GM23248 (cell line): ENCODE measurements around the gene LAMA1.

ENCODE experiments used
- EZH2 ChIP-seq: fragments of 200-600 bp; sonication (generic); IDR thresholded peaks from 2 replicates; pipeline ENCODE4 v1.6.1; 2018; ENCODE audit warnings: antibody characterized with exemption, mild to moderate bottlenecking; ENCODE audit not compliant: insufficient read depth, poor library complexity, severe bottlenecking
- EZH2phosphoT487 ChIP-seq: fragments of 200-600 bp; sonication (generic); IDR thresholded peaks from 2 replicates; pipeline ENCODE4 v1.6.1; 2018; ENCODE audit warnings: antibody characterized with exemption, moderate library complexity, mild to moderate bottlenecking, low read depth; ENCODE audit not compliant: insufficient read depth

DNA sequence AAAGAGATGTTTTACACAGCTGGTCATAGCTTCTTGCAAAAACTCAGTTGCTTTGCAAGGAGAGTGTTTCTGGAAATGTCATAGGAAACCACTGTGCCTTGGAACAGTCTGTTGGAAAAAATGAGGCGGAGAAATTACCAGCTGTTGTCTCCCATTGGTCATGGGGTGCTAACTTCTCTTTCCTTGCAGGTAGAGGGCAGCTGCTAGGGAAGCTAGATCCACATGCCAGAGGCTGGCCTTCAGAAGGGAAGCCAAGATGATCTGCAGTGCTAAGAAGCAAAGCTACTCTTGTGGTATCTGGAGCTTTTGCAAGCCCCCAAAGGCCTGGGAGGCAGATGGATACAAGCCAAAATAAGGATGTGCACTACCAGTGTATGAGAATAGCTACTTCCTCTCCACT lies 34.8 kb upstream of the LAMA1 start:
- TF ChIP-seq EZH2: no peak
- no peak for TF ChIP-seq EZH2phosphoT487
